H1 (cell line): ENCODE data around the gene NADK. TPM values are rescaled to one million over a fixed set of nuclear protein-coding genes. Genes with fewer than 3 reads are reported as not detected.

ENCODE experiments used
- CTCF ChIA-PET: fragments of 300-600 bp; sonication (Branson Sonifier 250); formaldehyde crosslinking; loops from one replicate; lab custom pipeline; 2021; ENCODE audit not compliant: partially characterized antibody; lab: Charles Lee
- POLR2A ChIA-PET: fragments of 300-600 bp; sonication (Branson Sonifier 250); formaldehyde crosslinking; loops from one replicate; lab custom pipeline; 2021; ENCODE audit warnings: inconsistent platforms; ENCODE audit not compliant: partially characterized antibody; lab: Charles Lee
- DNase-seq, 2 experiments: peaks; one replicate each; pipeline versions ENCODE4 v3.0.0 to v3.0.0-alpha.2; 2010 to 2022; ENCODE audit warnings: low spot score in 2 of 2, low read depth in 1 of 2, mixed read lengths in 1 of 2
- FAIRE-seq: peaks from 2 replicates; lab custom pipeline; 2011; peaks lifted over from hg19 to GRCh38; lab: Jason Lieb, UNC
- H2AFZ ChIP-seq: 2 replicates; pipeline ENCODE4 v1.8.1; 2012; ENCODE audit warnings: low read length, inconsistent platforms
- H2AK5ac ChIP-seq: 2 replicates; pipeline ENCODE4 v1.6.1; 2013; ENCODE audit warnings: low read depth, low read length
- H2BK120ac ChIP-seq: replicated peaks from 2 replicates; pipeline ENCODE3; 2013; ENCODE audit warnings: low read depth, low read length, inconsistent platforms
- H2BK12ac ChIP-seq: 2 replicates; pipeline ENCODE4 v1.6.1; 2013; ENCODE audit warnings: low read depth, low read length
- H2BK15ac ChIP-seq: 2 replicates; pipeline ENCODE4 v1.6.1; 2013; ENCODE audit warnings: low read length
- H2BK20ac ChIP-seq: 2 replicates; pipeline ENCODE4 v1.6.1; 2013; ENCODE audit warnings: low read length
- H2BK5ac ChIP-seq: 2 replicates; pipeline ENCODE4 v1.6.1; 2013; ENCODE audit warnings: low read depth, low read length
- H3K14ac ChIP-seq: 2 replicates; pipeline ENCODE4 v1.6.1; 2013; ENCODE audit warnings: inconsistent platforms; ENCODE audit not compliant: insufficient read length
- H3K18ac ChIP-seq: 2 replicates; pipeline ENCODE4 v1.6.1; 2013; ENCODE audit warnings: low read length; ENCODE audit errors: extremely low read depth
- H3K23ac ChIP-seq: 2 replicates; pipeline ENCODE4 v1.6.1; 2013; ENCODE audit warnings: inconsistent platforms; ENCODE audit not compliant: insufficient read length
- H3K23me2 ChIP-seq: 2 replicates; pipeline ENCODE4 v1.6.1; 2013; ENCODE audit warnings: low read depth, low read length
- H3K27ac ChIP-seq: 2 replicates; pipeline ENCODE4 v1.6.1; 2011; ENCODE audit warnings: low read depth, low read length, inconsistent platforms
- H3K27me3 ChIP-seq, 4 experiments: replicated peaks in 1 of 4; 1 replicate in 1 of 4; 2 replicates in 3 of 4; pipeline versions ENCODE4 v1.6.1 to v1.8.1; 2011 to 2013; ENCODE audit warnings: low read length in 3 of 4, mild to moderate bottlenecking in 3 of 4, inconsistent platforms in 2 of 4, mixed read lengths in 2 of 4, moderate library complexity in 1 of 4; ENCODE audit not compliant: control insufficient read depth in 3 of 4, insufficient read depth in 3 of 4; ENCODE audit errors: extremely low read depth in 1 of 4
- H3K36me3 ChIP-seq, 4 experiments: 2 replicates each; pipeline versions ENCODE4 v1.6.1 to v1.8.1; 2011 to 2013; ENCODE audit warnings: mild to moderate bottlenecking in 4 of 4, low read length in 3 of 4, moderate library complexity in 2 of 4, control low read depth in 1 of 4, inconsistent platforms in 1 of 4; ENCODE audit not compliant: insufficient read depth in 4 of 4, control insufficient read depth in 2 of 4
- H3K4ac ChIP-seq: replicated peaks from 2 replicates; pipeline ENCODE3; 2013; ENCODE audit warnings: low read length, low read depth, mixed read lengths, inconsistent platforms; ENCODE audit not compliant: insufficient read length
- H3K4me1 ChIP-seq, 4 experiments: replicated peaks in 1 of 4; 1 replicate in 1 of 4; 2 replicates in 3 of 4; pipeline versions ENCODE4 v1.6.1 to v1.8.1; 2011 to 2013; ENCODE audit warnings: low read length in 3 of 4, inconsistent platforms in 2 of 4, mixed read lengths in 1 of 4; ENCODE audit not compliant: insufficient read depth in 4 of 4, control insufficient read depth in 3 of 4
- H3K4me2 ChIP-seq, 2 experiments: 2 replicates each; pipeline versions ENCODE4 v1.6.1 to v1.8.1; 2011 to 2013; ENCODE audit warnings: low read depth in 2 of 2, low read length in 2 of 2, control low read depth in 1 of 2, inconsistent platforms in 1 of 2, mild to moderate bottlenecking in 1 of 2; ENCODE audit not compliant: insufficient read depth in 1 of 2
- H3K4me3 ChIP-seq, 4 experiments: fragments of 200-600, 300-600 bp in 1 of 4; sonication (generic), shearing (Covaris generic), sonication (Bioruptor Twin) in 1 of 4; 2 replicates each; pipeline versions ENCODE4 v1.5.1 to v1.8.1; 2011 to 2016; ENCODE audit warnings: low read length in 4 of 4, low read depth in 3 of 4, control low read depth in 2 of 4, inconsistent platforms in 2 of 4, mild to moderate bottlenecking in 2 of 4, mixed read lengths in 1 of 4, moderate library complexity in 1 of 4; ENCODE audit not compliant: insufficient read depth in 2 of 4; ENCODE audit errors: extremely low read depth in 1 of 4
- H3K56ac ChIP-seq: replicated peaks from 2 replicates; pipeline ENCODE3; 2013; ENCODE audit warnings: low read depth, mild to moderate bottlenecking, mixed read lengths, low read length, inconsistent platforms; ENCODE audit not compliant: insufficient read length
- H3K79me1 ChIP-seq: 2 replicates; pipeline ENCODE4 v1.6.1; 2013; ENCODE audit warnings: low read depth, low read length, control low read depth
- H3K79me2 ChIP-seq, 2 experiments: 2 replicates each; pipeline versions ENCODE4 v1.6.1 to v1.8.1; 2012 to 2013; ENCODE audit warnings: low read length in 2 of 2, mild to moderate bottlenecking in 2 of 2, inconsistent platforms in 1 of 2; ENCODE audit not compliant: insufficient read depth in 2 of 2, control insufficient read depth in 1 of 2
- H3K9ac ChIP-seq, 4 experiments: replicated peaks in 1 of 4; 1 replicate in 1 of 4; 2 replicates in 3 of 4; pipeline versions ENCODE4 v1.6.1 to v1.8.1; 2011 to 2013; ENCODE audit warnings: low read depth in 3 of 4, low read length in 3 of 4, control low read depth in 2 of 4, mild to moderate bottlenecking in 2 of 4, moderate library complexity in 2 of 4, inconsistent platforms in 1 of 4; ENCODE audit errors: extremely low read depth in 1 of 4
- H3K9me3 ChIP-seq, 2 experiments: 2 replicates each; pipeline versions ENCODE4 v1.6.1 to v1.8.1; 2012 to 2013; ENCODE audit warnings: mild to moderate bottlenecking in 2 of 2, moderate library complexity in 2 of 2, control low read depth in 1 of 2, inconsistent platforms in 1 of 2, low read depth in 1 of 2, low read length in 1 of 2, mixed read lengths in 1 of 2; ENCODE audit not compliant: insufficient read depth in 2 of 2
- H4K20me1 ChIP-seq, 2 experiments: replicated peaks in 1 of 2; 2 replicates each; pipeline versions ENCODE3 to v1.8.1; 2011 to 2013; ENCODE audit warnings: inconsistent platforms in 2 of 2, low read length in 2 of 2, mild to moderate bottlenecking in 1 of 2; ENCODE audit not compliant: insufficient read depth in 2 of 2, control insufficient read depth in 1 of 2
- H4K5ac ChIP-seq: 2 replicates; pipeline ENCODE4 v1.6.1; 2013; ENCODE audit warnings: low read length, low read depth, mixed read lengths, inconsistent platforms; ENCODE audit not compliant: insufficient read length
- H4K8ac ChIP-seq: 2 replicates; pipeline ENCODE4 v1.8.0; 2013; ENCODE audit warnings: mild to moderate bottlenecking, moderate library complexity, low read length, inconsistent platforms; ENCODE audit not compliant: insufficient read depth; ENCODE audit errors: extremely low read depth
- H4K91ac ChIP-seq: replicated peaks from 2 replicates; pipeline ENCODE3; 2013; ENCODE audit warnings: low read length, mixed read lengths, inconsistent platforms; ENCODE audit not compliant: insufficient read length
- ASH2L ChIP-seq: fragments of 200-600, 300-600 bp; sonication (generic); IDR thresholded peaks from one replicate; pipeline ENCODE4 v1.7.1; 2017; ENCODE audit warnings: low read length
- CBX5 ChIP-seq: fragments of 300-800, 300-1000 bp; sonication (generic); IDR thresholded peaks from 2 replicates; pipeline ENCODE4 v1.7.1; 2016; ENCODE audit warnings: antibody characterized with exemption, low read length, low read depth
- EP300 ChIP-seq, 2 experiments: IDR thresholded peaks; 1 replicate in 1 of 2; 2 replicates in 1 of 2; pipeline ENCODE4 v1.6.1; 2011 to 2012; ENCODE audit warnings: low read depth in 2 of 2, low read length in 2 of 2, mild to moderate bottlenecking in 2 of 2, borderline replicate concordance in 1 of 2, inconsistent platforms in 1 of 2, moderate library complexity in 1 of 2
- EZH2 ChIP-seq: fragments of 200-600 bp; sonication (generic); IDR thresholded peaks from 2 replicates; pipeline ENCODE4 v1.7.1; 2012; ENCODE audit warnings: low read depth, mild to moderate bottlenecking, moderate library complexity, low read length, inconsistent platforms; ENCODE audit not compliant: severe bottlenecking
- FOSL1 ChIP-seq: IDR thresholded peaks from 2 replicates; pipeline ENCODE4 v1.6.1; 2011; ENCODE audit warnings: mild to moderate bottlenecking, low read depth, low read length, moderate library complexity; ENCODE audit not compliant: insufficient read depth
- KDM1A ChIP-seq: fragments of 200-600, 300-600 bp; sonication (generic); IDR thresholded peaks from 2 replicates; pipeline ENCODE4 v1.7.1; 2016; ENCODE audit warnings: mild to moderate bottlenecking, low read length, borderline replicate concordance
- KDM4A ChIP-seq: IDR thresholded peaks from one replicate; pipeline ENCODE4 v1.7.1; 2012; ENCODE audit warnings: low read depth, mild to moderate bottlenecking, moderate library complexity, low read length, inconsistent platforms; ENCODE audit not compliant: severe bottlenecking
- MAFK ChIP-seq: IDR thresholded peaks from 2 replicates; pipeline ENCODE4 v1.6.1; 2012; ENCODE audit warnings: low read depth, mild to moderate bottlenecking, improper control_type of control experiment, low read length
- POU5F1 ChIP-seq: IDR thresholded peaks from 2 replicates; pipeline ENCODE4 v1.6.1; 2011; ENCODE audit warnings: low read depth, mild to moderate bottlenecking, low read length, moderate library complexity
- RFX5 ChIP-seq: IDR thresholded peaks from 2 replicates; pipeline ENCODE4 v1.6.1; 2011; ENCODE audit warnings: low read depth, low read length, improper control_type of control experiment, borderline replicate concordance
- SIN3A ChIP-seq, 2 experiments: IDR thresholded peaks in 1 of 2; conservative IDR thresholded peaks in 1 of 2; 2 replicates each; pipeline ENCODE4 v1.6.1; 2011 to 2012; ENCODE audit warnings: low read length in 2 of 2, improper control_type of control experiment in 1 of 2, low read depth in 1 of 2, mild to moderate bottlenecking in 1 of 2
- SP1 ChIP-seq: IDR thresholded peaks from 2 replicates; pipeline ENCODE4 v1.6.1; 2011; ENCODE audit warnings: low read depth, low read length
- SUZ12 ChIP-seq: fragments of 200-600 bp; sonication (generic); IDR thresholded peaks from 2 replicates; pipeline ENCODE4 v1.6.1; 2012; ENCODE audit warnings: mild to moderate bottlenecking, inconsistent platforms, low read length, moderate library complexity, mixed read lengths
- ZNF274 ChIP-seq: IDR thresholded peaks from 2 replicates; pipeline ENCODE4 v1.7.0; 2012; ENCODE audit warnings: low read length, borderline replicate concordance; ENCODE audit errors: extremely low read depth
- WGBS, 2 experiments: shearing (Covaris generic) in 1 of 2; methylation state at CpG; one replicate each; pipeline versions ENCODE4 v1.1.6 to v1.1.7; 2013 to 2015; ENCODE audit warnings: low lambda C conversion rate in 2 of 2, mixed read lengths in 2 of 2, inconsistent platforms in 1 of 2, low coverage in 1 of 2, missing lambda C conversion rate in 1 of 2; ENCODE audit not compliant: insufficient replicate concordance in 2 of 2, insufficient coverage in 1 of 2, insufficient read length in 1 of 2; ENCODE audit errors: extremely low coverage in 1 of 2, missing lambda C conversion rate in 1 of 2; 5-methylcytosine and 5-hydroxymethylcytosine counted together
- polyA plus RNA-seq, 7 experiments: library from polyadenylated mRNA; depleted of rRNA in 3 of 7; stranded (reverse) in 5 of 7; unstranded in 2 of 7; fragments of >200 nt in 5 of 7; fragments of 200-250 nt in 2 of 7; gene quantifications; 1 replicate in 5 of 7; 2 replicates in 1 of 7; 4 replicates in 1 of 7; pipeline versions ENCODE4 v1.2.1 to v1.2.3, GENCODE V29; 2011 to 2013; ENCODE audit warnings: missing spikeins in 2 of 7, mixed read lengths in 2 of 7
- total RNA-seq: library from RNA; stranded (reverse); fragmentation: NEBNext Ultra II Directional; extraction: Animal tissue kit (Norgen Biotek cat#: 25700); gene quantifications from 2 replicates; pipeline ENCODE4 v1.2.1, GENCODE V29; 2021

NADK gene
- total and polyA plus RNA-seq, 2 of the 8 experiments (the other 6 are each of a cell fraction or from before 2014, with no cell fraction given), result 78.0 to 89.7 TPM

DNA sequence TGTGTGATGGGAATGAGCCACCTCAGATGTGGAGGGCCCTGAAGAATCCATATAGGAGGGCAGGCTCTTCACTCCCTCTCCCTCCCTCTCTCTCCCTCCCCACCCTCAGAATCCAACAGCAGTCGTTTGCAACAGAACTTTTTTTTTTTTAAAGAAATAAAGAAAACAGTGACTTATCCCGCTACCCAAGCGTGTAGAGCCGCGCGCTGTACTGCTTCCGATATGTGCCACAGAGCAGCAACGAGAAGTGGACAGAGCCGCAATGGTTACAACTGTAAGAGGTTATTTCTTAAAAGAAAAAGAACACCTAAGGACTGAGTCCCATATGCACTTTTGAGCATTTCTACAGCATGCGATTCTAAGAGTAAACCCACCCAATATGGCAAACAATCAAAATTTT, 7.4 kb upstream of the NADK start:
- Histone ChIP-seq H2BK5ac (no peak overlapping the region), H3K9ac (no peak overlapping the region), H3K18ac (no peak overlapping the region), H3K4me3 (no peak overlapping the region), H3K23me2 (no peaks in the 10 kb centered on the region; the same call in 1 of the 2 replicates), H2AK5ac (no peak overlapping the region), H3K79me2 (no peaks in the 10 kb centered on the region), H3K4ac (no peak overlapping the region), H3K79me1 (peaks cover 11% of the 10 kb centered on the region), H2BK15ac (no peak overlapping the region), H4K8ac (no peak overlapping the region), H4K20me1 (peaks cover 11 to 16% of the 10 kb centered on the region in 2 experiments), H2AFZ (no peak overlapping the region), H3K36me3 (peaks cover 36 to 55% (median 41%) of the 10 kb centered on the region in 4 experiments), H4K91ac (no peak overlapping the region), H3K56ac (no peak overlapping the region), H3K4me2 (no peak overlapping the region), H4K5ac (no peak overlapping the region), H3K27me3 (no peaks in the 10 kb centered on the region), H2BK12ac (no peak overlapping the region), H3K23ac (no peak overlapping the region), H3K4me1 (peaks cover 0 to 28% (median 19%) of the 10 kb centered on the region in 4 experiments; a peak in 6 of 7 replicates), H2BK120ac (no peak overlapping the region), H2BK20ac (no peak overlapping the region), H3K27ac (no peak overlapping the region), H3K14ac (no peak overlapping the region), H3K9me3 (no peaks in the 10 kb centered on the region)
- FAIRE-seq (no peak), DNase-seq (no peak)
- WGBS, 2 experiments, result 96% methylated on average over 10 of the region's 10 CpGs; no CpG with 5 or more reads in 1 of the 2 experiments
- ChIA-PET POLR2A (no interaction called here), CTCF (interaction anchor here (1.8 kb wide), 2 partner anchors 9 to 122 kb away, joined by 4 to 6 read pairs; no protein-coding TSS in a partner anchor)
- TF ChIP-seq MAFK (no peak), EZH2 (no peak), KDM1A (no peak), CBX5 (no peak), FOSL1 (no peak), EP300 (IDR thresholded peaks at IDR 0.05; ENCODE audit: borderline replicate concordance in 1 of 2, low read depth in 2 of 2, low read length in 2 of 2) (no peak), KDM4A (no peak), SUZ12 (no peak), SIN3A (conservative IDR thresholded peaks at IDR 0.05 in 1 of 2, IDR thresholded peaks at IDR 0.05 in 1 of 2; ENCODE audit: low read depth in 1 of 2, low read length in 2 of 2) (no peak), POU5F1 (no peak), ASH2L (no peak), SP1 (no peak), RFX5 (no peak), ZNF274 (no peak)
